Measurements from ENCODE around the gene CDK2AP2. TPM values are rescaled to one million over a fixed set of nuclear protein-coding genes. Genes with fewer than 3 reads are reported as not detected.

Gene CDK2AP2
- total and polyA plus RNA-seq, 2 experiments from 2014 or later, result 48.6 to 120 TPM

GRCh38 chr11:67496113-67496512 lies 11.8 kb downstream of the CDK2AP2 start (continued):
- TF ChIP-seq, protein P1, sequence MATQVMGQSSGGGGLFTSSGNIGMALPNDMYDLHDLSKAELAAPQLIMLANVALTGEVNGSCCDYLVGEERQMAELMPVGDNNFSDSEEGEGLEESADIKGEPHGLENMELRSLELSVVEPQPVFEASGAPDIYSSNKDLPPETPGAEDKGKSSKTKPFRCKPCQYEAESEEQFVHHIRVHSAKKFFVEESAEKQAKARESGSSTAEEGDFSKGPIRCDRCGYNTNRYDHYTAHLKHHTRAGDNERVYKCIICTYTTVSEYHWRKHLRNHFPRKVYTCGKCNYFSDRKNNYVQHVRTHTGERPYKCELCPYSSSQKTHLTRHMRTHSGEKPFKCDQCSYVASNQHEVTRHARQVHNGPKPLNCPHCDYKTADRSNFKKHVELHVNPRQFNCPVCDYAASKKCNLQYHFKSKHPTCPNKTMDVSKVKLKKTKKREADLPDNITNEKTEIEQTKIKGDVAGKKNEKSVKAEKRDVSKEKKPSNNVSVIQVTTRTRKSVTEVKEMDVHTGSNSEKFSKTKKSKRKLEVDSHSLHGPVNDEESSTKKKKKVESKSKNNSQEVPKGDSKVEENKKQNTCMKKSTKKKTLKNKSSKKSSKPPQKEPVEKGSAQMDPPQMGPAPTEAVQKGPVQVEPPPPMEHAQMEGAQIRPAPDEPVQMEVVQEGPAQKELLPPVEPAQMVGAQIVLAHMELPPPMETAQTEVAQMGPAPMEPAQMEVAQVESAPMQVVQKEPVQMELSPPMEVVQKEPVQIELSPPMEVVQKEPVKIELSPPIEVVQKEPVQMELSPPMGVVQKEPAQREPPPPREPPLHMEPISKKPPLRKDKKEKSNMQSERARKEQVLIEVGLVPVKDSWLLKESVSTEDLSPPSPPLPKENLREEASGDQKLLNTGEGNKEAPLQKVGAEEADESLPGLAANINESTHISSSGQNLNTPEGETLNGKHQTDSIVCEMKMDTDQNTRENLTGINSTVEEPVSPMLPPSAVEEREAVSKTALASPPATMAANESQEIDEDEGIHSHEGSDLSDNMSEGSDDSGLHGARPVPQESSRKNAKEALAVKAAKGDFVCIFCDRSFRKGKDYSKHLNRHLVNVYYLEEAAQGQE (IDR thresholded peaks at IDR 0.05; ENCODE audit: unreplicated experiment), result no peak
- no peak for TF ChIP-seq JUNB (IDR thresholded peaks at IDR 0.05; ENCODE audit: unreplicated experiment)
- TF ChIP-seq STAT1 (IDR thresholded peaks at IDR 0.05; ENCODE audit: unreplicated experiment), result no peak
- no peak for TF ChIP-seq ZNF331 (CRISPR knock-in tag; IDR thresholded peaks at IDR 0.05; ENCODE audit: low read depth)

GRCh38 chr11:67495234-67496005 lies 12.5 kb downstream of the CDK2AP2 start:
- DNase-seq (ENCODE audit: low spot score) (no peak), ATAC-seq (no peak)
- Histone ChIP-seq H3K79me2 (replicated peaks; ENCODE audit: insufficient read depth) (no peaks in the 10 kb centered on the region), H4K20me1 (replicated peaks; ENCODE audit: insufficient read depth) (no peaks in the 10 kb centered on the region; the same call in 1 of the 2 replicates), H3K27me3 (ENCODE audit: insufficient read depth) (no peaks in the 10 kb centered on the region), H3K27ac (ENCODE audit: low read depth) (no peak overlapping the region), H3F3A (replicated peaks; ENCODE audit: low read depth) (0 out of 2 replicates have a peak, but pooled peaks cover 3% of the 10 kb centered on the region), H3K4me2 (no peak overlapping the region), H3K4me3 (no peak overlapping the region), H3K4me1 (ENCODE audit: insufficient read depth) (no peaks in the 10 kb centered on the region), H2AFZ (no peak overlapping the region), H3K9me2 (ENCODE audit: insufficient read depth) (no peaks in the 10 kb centered on the region), H3K36me3 (ENCODE audit: insufficient read depth) (no peaks in the 10 kb centered on the region; the same call in 1 of the 2 replicates)
- Mint-ChIP-seq H3K27ac (no peak overlapping the region), H3K4me3 (no peak overlapping the region), H3K27me3 (ENCODE audit: insufficient read depth, low read depth, poor library complexity) (peaks cover under 1% of the 10 kb centered on the region), H3K36me3 (ENCODE audit: low read depth) (no peaks in the 10 kb centered on the region; the same call in 2 of the 3 replicates), H3K9me3 (no peaks in the 10 kb centered on the region), H3K4me1 (no peaks in the 10 kb centered on the region)
- no peak for TF ChIP-seq ZNF114 (CRISPR knock-in tag; IDR thresholded peaks at IDR 0.05)
- TF ChIP-seq CREB1 (CRISPR knock-in tag; IDR thresholded peaks at IDR 0.05; ENCODE audit: low read depth), result no peak
- TF ChIP-seq, protein P2, sequence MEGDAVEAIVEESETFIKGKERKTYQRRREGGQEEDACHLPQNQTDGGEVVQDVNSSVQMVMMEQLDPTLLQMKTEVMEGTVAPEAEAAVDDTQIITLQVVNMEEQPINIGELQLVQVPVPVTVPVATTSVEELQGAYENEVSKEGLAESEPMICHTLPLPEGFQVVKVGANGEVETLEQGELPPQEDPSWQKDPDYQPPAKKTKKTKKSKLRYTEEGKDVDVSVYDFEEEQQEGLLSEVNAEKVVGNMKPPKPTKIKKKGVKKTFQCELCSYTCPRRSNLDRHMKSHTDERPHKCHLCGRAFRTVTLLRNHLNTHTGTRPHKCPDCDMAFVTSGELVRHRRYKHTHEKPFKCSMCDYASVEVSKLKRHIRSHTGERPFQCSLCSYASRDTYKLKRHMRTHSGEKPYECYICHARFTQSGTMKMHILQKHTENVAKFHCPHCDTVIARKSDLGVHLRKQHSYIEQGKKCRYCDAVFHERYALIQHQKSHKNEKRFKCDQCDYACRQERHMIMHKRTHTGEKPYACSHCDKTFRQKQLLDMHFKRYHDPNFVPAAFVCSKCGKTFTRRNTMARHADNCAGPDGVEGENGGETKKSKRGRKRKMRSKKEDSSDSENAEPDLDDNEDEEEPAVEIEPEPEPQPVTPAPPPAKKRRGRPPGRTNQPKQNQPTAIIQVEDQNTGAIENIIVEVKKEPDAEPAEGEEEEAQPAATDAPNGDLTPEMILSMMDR (conservative IDR thresholded peaks at IDR 0.05; ENCODE audit: low read depth in 2 of 2), result no peak
- no peak for TF ChIP-seq STAT1 (IDR thresholded peaks at IDR 0.05; ENCODE audit: unreplicated experiment)
- TF ChIP-seq, protein P3, sequence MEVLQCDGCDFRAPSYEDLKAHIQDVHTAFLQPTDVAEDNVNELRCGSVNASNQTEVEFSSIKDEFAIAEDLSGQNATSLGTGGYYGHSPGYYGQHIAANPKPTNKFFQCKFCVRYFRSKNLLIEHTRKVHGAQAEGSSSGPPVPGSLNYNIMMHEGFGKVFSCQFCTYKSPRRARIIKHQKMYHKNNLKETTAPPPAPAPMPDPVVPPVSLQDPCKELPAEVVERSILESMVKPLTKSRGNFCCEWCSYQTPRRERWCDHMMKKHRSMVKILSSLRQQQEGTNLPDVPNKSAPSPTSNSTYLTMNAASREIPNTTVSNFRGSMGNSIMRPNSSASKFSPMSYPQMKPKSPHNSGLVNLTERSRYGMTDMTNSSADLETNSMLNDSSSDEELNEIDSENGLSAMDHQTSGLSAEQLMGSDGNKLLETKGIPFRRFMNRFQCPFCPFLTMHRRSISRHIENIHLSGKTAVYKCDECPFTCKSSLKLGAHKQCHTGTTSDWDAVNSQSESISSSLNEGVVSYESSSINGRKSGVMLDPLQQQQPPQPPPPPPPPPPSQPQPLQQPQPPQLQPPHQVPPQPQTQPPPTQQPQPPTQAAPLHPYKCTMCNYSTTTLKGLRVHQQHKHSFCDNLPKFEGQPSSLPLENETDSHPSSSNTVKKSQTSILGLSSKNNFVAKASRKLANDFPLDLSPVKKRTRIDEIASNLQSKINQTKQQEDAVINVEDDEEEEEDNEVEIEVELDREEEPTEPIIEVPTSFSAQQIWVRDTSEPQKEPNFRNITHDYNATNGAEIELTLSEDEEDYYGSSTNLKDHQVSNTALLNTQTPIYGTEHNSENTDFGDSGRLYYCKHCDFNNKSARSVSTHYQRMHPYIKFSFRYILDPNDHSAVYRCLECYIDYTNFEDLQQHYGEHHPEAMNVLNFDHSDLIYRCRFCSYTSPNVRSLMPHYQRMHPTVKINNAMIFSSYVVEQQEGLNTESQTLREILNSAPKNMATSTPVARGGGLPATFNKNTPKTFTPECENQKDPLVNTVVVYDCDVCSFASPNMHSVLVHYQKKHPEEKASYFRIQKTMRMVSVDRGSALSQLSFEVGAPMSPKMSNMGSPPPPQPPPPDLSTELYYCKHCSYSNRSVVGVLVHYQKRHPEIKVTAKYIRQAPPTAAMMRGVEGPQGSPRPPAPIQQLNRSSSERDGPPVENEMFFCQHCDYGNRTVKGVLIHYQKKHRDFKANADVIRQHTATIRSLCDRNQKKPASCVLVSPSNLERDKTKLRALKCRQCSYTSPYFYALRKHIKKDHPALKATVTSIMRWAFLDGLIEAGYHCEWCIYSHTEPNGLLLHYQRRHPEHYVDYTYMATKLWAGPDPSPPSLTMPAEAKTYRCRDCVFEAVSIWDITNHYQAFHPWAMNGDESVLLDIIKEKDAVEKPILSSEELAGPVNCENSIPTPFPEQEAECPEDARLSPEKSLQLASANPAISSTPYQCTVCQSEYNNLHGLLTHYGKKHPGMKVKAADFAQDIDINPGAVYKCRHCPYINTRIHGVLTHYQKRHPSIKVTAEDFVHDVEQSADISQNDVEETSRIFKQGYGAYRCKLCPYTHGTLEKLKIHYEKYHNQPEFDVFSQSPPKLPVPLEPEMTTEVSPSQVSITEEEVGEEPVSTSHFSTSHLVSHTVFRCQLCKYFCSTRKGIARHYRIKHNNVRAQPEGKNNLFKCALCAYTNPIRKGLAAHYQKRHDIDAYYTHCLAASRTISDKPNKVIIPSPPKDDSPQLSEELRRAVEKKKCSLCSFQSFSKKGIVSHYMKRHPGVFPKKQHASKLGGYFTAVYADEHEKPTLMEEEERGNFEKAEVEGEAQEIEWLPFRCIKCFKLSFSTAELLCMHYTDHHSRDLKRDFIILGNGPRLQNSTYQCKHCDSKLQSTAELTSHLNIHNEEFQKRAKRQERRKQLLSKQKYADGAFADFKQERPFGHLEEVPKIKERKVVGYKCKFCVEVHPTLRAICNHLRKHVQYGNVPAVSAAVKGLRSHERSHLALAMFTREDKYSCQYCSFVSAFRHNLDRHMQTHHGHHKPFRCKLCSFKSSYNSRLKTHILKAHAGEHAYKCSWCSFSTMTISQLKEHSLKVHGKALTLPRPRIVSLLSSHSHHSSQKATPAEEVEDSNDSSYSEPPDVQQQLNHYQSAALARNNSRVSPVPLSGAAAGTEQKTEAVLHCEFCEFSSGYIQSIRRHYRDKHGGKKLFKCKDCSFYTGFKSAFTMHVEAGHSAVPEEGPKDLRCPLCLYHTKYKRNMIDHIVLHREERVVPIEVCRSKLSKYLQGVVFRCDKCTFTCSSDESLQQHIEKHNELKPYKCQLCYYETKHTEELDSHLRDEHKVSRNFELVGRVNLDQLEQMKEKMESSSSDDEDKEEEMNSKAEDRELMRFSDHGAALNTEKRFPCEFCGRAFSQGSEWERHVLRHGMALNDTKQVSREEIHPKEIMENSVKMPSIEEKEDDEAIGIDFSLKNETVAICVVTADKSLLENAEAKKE (CRISPR knock-in tag; IDR thresholded peaks at IDR 0.05), result no peak
- no peak for TF ChIP-seq POLR2AphosphoS5 (IDR thresholded peaks at IDR 0.05; ENCODE audit: low read depth)
- no peak for TF ChIP-seq NANOG (IDR thresholded peaks at IDR 0.05; ENCODE audit: borderline replicate concordance)
- TF ChIP-seq EZH2 (IDR thresholded peaks at IDR 0.05; ENCODE audit: low read depth, unreplicated experiment), result no peak
- no peak for TF ChIP-seq EZH2phosphoT487 (IDR thresholded peaks at IDR 0.05; ENCODE audit: unreplicated experiment)

All from GM23338 (cell line).